GM19238 (cell line): ENCODE results near the gene FRK.

Source experiments
- DNase-seq: peaks from one replicate; pipeline ENCODE4 v3.0.0; 2011; ENCODE audit warnings: low spot score; ENCODE audit not compliant: insufficient read length

Gene FRK

GRCh38 chr6:116036075-116036773, 24.5 kb downstream of the FRK start:
- DNase-seq: no peak

DNA sequence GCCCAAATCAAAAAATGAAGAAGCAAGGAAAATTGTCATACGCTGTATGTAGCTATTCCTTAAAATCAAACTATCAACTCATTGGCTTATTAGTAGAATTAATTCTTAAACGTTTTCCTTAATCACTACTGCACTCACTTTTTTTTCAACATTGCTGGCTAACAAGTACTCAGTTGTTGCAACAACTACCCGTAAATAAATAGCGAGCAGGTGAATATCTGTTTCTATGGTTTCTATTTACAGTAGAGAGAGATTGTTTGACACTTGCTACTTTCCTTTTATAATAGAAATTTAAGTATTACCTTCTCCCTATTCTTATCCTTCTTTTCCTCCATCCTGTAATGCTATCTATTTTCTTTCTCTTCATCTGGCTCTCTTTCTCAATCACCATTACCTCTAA, 25.1 kb downstream of the FRK start:
- DNase-seq: no peak

GRCh38 chr6:116034327-116034726, 26.4 kb downstream of the FRK start:
- DNase-seq: no peak

- DNase-seq: no peak
Measured at GRCh38 chr6:116033687-116034303, 26.9 kb downstream of the FRK start.

GRCh38 chr6:116030770-116031169, 29.9 kb downstream of the FRK start:
- DNase-seq: no peak

DNA sequence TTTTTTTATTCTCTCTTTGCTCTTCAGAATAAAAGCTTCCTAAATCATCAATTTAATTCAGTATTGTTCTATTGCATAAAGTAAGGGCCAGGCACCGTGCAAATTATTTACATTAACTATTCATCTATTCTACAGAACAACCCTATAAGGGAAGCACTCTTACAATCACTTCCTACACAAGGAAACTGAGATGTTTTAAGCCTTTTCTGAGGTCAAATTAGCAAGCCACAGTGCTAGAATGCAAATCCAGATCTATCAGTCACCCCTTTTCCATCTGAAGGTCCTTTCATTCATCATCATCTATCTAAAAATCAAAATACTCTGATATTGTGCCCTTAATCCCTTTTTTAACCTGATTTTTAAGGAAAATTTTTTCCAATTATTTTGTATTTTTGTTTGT, 31.2 kb downstream of the FRK start:
- no peak for DNase-seq

DNA sequence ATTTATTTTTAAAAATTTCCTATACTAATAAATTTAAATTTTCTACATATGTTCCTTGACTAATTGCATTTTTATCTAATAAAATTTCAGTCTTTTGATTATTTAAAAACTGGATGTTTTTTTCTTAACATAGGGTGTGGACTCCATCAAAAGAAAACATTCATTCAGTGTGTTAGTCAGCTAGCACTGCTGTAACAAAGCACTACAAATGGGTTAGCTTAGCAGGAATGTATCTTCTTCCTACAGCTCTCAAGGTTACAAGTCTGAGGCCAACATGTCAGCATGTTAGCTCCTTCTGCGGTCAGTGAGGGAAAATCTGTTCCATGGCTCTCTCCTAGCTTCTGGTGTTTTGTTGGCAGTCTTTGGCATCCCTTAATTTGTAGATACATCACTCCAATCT, 32.5 kb downstream of the FRK start:
- no peak for DNase-seq

DNA sequence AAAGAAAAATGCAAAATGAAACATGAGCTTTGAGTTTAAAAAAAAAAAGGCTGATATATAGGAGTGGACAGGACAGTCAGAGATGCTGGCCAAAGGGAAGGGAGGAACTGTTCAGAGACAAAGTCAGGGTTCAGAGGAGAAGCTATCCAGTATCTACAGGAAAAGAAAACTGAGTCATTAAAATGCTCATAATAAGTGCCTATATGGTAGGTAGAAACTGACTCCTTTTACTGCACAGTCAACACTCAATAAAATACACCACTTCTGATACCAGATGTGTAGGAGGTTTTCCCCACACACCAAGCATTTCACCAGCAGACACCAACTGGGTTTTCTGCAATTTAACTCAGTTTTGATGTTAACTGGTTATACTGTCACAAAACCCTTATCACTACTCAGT, 32.9 kb downstream of the FRK start:
- no peak for DNase-seq

- no peak for DNase-seq
Measured at GRCh38 chr6:116025405-116025804, 35.3 kb downstream of the FRK start.

DNA sequence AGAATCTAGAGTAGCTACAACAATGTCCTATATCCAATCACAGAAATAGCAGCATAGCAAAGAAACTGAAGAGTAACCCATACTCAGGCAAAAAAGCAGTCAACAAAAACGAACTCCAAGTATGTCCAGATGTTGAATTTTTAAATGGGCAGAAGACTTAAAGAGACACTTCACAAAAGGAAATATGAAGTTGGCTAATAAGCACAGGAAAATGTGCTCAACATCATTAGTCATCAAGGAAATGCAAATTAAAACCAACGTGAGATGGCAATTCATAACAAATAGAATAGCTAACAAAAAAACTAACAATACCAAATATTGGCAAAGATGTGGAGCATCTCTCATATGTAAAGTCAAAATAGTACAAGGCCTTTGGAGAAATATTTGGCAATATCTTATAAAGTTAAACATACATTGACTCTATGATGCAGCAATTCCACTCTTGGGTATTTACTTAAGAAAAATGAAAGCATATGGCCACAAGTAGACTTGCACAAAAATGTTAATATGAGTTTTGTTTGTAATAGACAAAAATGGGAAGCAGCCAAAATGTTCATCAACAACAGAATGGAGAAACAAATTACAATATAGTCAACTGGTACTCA, 37.7 kb downstream of the FRK start:
- DNase-seq: no peak

- no peak for DNase-seq
Measured at GRCh38 chr6:116020738-116021137, 40.0 kb downstream of the FRK start.

DNA sequence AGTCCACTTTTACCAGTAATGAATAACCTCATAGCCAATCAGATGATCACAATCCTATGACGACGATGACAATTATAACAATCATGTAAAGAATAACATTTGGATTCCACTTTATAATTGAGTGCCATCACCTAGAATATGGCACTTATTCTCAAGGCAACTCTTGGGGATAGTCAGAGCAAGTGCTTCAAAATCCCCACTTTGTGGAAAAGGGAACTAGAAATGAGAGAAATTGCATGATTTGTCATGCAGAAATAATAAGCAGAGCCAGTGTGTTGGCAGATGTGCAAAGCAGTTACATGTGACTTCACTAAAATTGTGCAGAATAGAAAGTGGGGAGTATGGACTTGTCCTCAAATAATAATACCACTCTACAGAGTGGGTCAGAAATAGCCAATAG, 41.3 kb downstream of the FRK start:
- DNase-seq: no peak

DNA sequence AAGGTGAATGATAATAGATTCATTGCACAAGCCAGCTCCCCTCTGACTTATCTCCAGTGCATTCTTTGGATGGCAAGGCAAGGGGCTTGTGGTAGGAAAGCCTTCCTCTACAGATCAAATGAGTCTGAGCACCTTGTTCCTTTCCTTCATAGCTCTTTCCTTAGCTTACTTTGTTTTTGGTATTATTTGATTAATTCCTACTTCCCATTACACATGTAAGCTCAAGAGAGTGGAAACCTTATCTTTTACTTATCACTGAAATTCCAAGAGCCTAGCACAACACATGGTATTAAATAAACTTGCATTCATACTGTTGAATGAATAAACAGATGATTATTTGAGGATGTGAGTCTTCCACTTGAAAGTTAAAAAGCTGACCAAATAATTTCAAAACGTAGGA, 41.7 kb downstream of the FRK start:
- no peak for DNase-seq

GRCh38 chr6:116017546-116018295, 43.0 kb downstream of the FRK start:
- DNase-seq: no peak

GRCh38 chr6:116016846-116017545, 43.7 kb downstream of the FRK start:
- DNase-seq: no peak

DNA sequence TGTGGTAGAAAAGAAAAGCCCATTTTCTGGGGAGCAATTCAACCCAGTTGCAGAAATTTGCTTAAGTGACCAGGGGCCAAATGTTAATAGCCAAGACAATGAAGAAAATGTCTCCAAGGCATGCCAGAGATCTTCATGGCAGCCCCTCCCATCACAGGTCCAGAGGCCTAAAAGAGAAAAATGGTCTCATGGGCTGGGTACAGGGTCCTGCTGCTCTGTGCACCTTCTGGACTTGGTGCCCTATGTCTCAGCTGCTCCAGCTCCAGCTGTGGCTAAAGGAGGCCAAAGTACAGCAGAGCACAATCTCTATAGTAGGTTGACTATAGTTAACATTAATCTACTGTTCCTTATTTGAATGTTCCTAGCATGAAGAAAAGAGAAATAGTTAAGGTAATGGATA, 44.7 kb downstream of the FRK start:
- DNase-seq: no peak

GRCh38 chr6:116015561-116015960, 45.1 kb downstream of the FRK start:
- no peak for DNase-seq

DNA sequence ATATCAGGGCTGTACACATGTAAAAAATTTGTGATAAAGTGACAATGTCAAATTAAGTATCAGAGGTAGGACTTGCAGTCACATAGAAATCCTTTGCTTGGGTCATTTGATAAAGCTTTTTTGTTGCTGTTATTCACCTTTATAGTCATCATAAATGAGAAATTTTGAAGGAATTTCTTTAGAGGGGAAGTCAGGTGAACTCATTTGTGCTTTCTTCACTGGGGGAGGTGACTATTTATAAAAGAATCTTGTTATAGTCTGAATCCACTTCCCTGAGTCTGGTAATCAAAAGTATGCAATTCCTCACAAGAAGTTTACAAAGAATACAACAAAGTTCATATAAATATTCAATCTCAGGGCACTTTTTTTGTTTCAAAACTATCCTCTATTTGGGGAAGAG, 47.7 kb downstream of the FRK start:
- DNase-seq: no peak

GRCh38 chr6:116012471-116012949, 48.2 kb downstream of the FRK start:
- DNase-seq: no peak

DNA sequence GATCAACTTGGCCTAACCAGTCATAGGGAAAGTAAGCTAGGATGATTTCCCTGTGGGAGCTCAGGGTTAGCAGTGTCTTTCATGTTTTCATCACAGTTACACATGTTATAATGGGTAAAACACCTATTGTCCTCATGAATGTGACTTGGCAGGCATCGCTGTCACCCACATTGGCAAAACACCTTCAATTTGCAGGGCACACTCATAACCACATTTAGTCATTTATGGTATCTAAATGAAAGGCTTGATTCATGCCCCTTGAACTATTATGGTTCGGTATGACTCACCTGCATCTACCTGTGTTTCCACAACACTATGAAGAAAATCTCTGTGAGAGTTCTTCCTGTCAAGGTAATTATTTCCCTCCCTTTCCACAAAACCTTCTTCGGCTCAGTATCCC, 49.2 kb downstream of the FRK start:
- DNase-seq: no peak

- no peak for DNase-seq
Measured at GRCh38 chr6:116010790-116011401, 49.8 kb downstream of the FRK start.
